Mesenchymal stem cell (in vitro differentiated cells and primary cell): ENCODE measurements around the gene OTUD5.

ENCODE experiments used
- DNase-seq: peaks from one replicate; pipeline ENCODE4 v3.0.0-alpha.2; 2013
- H2AFZ ChIP-seq: one replicate; pipeline ENCODE4 v1.6.1; 2013; ENCODE audit warnings: low read depth, mild to moderate bottlenecking, control low read depth, inconsistent platforms, low read length, moderate library complexity
- H2AK5ac ChIP-seq: 2 replicates; pipeline ENCODE4 v1.6.1; 2013; ENCODE audit warnings: low read length, moderate library complexity, mild to moderate bottlenecking, inconsistent platforms; ENCODE audit not compliant: severe bottlenecking
- H2BK120ac ChIP-seq: one replicate; pipeline ENCODE4 v1.6.1; 2013; ENCODE audit warnings: low read depth, mild to moderate bottlenecking, inconsistent platforms, low read length, moderate library complexity
- H2BK12ac ChIP-seq, 2 experiments: one replicate each; pipeline ENCODE4 v1.6.1; 2013; ENCODE audit warnings: inconsistent platforms in 2 of 2, low read length in 2 of 2, mild to moderate bottlenecking in 2 of 2, moderate library complexity in 2 of 2, control low read depth in 1 of 2
- H2BK15ac ChIP-seq: one replicate; pipeline ENCODE4 v1.6.1; 2013; ENCODE audit warnings: mild to moderate bottlenecking, low read depth, inconsistent platforms; ENCODE audit not compliant: poor library complexity, severe bottlenecking
- H2BK5ac ChIP-seq: 2 replicates; pipeline ENCODE4 v1.6.1; 2013; ENCODE audit warnings: low read depth, mild to moderate bottlenecking, low read length, control low read depth, inconsistent platforms; ENCODE audit not compliant: poor library complexity, severe bottlenecking
- H3K14ac ChIP-seq, 2 experiments: one replicate each; pipeline ENCODE4 v1.6.1; 2013; ENCODE audit warnings: inconsistent platforms in 2 of 2, low read length in 2 of 2, control low read depth in 1 of 2, mild to moderate bottlenecking in 1 of 2, moderate library complexity in 1 of 2
- H3K18ac ChIP-seq, 2 experiments: one replicate each; pipeline ENCODE4 v1.6.1; 2013; ENCODE audit warnings: inconsistent platforms in 2 of 2, low read length in 2 of 2, control low read depth in 1 of 2, low read depth in 1 of 2, mild to moderate bottlenecking in 1 of 2
- H3K23ac ChIP-seq, 2 experiments: one replicate each; pipeline ENCODE4 v1.6.1; 2013; ENCODE audit warnings: inconsistent platforms in 2 of 2, low read length in 2 of 2, mild to moderate bottlenecking in 2 of 2, moderate library complexity in 2 of 2, control low read depth in 1 of 2
- H3K27ac ChIP-seq: 2 replicates; pipeline ENCODE4 v1.5.1; 2013; ENCODE audit warnings: mild to moderate bottlenecking, moderate library complexity, low read length, control low read depth, inconsistent platforms; ENCODE audit not compliant: poor library complexity, severe bottlenecking
- H3K27me3 ChIP-seq, 2 experiments: 2 replicates each; pipeline versions ENCODE4 v1.6.1 to v1.7.0; 2013; ENCODE audit warnings: low read length in 2 of 2, mild to moderate bottlenecking in 2 of 2, moderate library complexity in 2 of 2, control low read depth in 1 of 2, inconsistent platforms in 1 of 2; ENCODE audit not compliant: control insufficient read depth in 1 of 2, insufficient read depth in 1 of 2
- H3K36me3 ChIP-seq, 2 experiments: 2 replicates each; pipeline versions ENCODE4 v1.6.1 to v1.7.0; 2013; ENCODE audit warnings: low read length in 2 of 2, control low read depth in 1 of 2, inconsistent platforms in 1 of 2, low read depth in 1 of 2, mild to moderate bottlenecking in 1 of 2; ENCODE audit not compliant: insufficient read depth in 2 of 2, control insufficient read depth in 1 of 2
- H3K4ac ChIP-seq, 2 experiments: one replicate each; pipeline ENCODE4 v1.6.1; 2013; ENCODE audit warnings: inconsistent platforms in 2 of 2, low read length in 2 of 2, mild to moderate bottlenecking in 2 of 2, moderate library complexity in 2 of 2, control low read depth in 1 of 2, low read depth in 1 of 2
- H3K4me1 ChIP-seq: 2 replicates; pipeline ENCODE4 v1.6.1; 2013; ENCODE audit warnings: low read depth, low read length, control low read depth; ENCODE audit not compliant: control insufficient read depth, insufficient read depth
- H3K4me2 ChIP-seq: 2 replicates; pipeline ENCODE4 v1.6.1; 2013; ENCODE audit warnings: low read length, mild to moderate bottlenecking, inconsistent platforms; ENCODE audit not compliant: poor library complexity, severe bottlenecking
- H3K4me3 ChIP-seq, 2 experiments: 2 replicates each; pipeline versions ENCODE4 v1.5.1 to v1.7.0; 2013; ENCODE audit warnings: low read length in 2 of 2, mild to moderate bottlenecking in 2 of 2, control low read depth in 1 of 2, low read depth in 1 of 2; ENCODE audit not compliant: insufficient read depth in 1 of 2
- H3K79me1 ChIP-seq: replicated peaks from 2 replicates; pipeline ENCODE4 v1.6.1; 2013; ENCODE audit warnings: mild to moderate bottlenecking, control low read depth, low read length, inconsistent platforms; ENCODE audit not compliant: poor library complexity, severe bottlenecking
- H3K9ac ChIP-seq: 2 replicates; pipeline ENCODE4 v1.7.0; 2013; ENCODE audit warnings: mild to moderate bottlenecking, low read length, moderate library complexity
- H3K9me3 ChIP-seq: 2 replicates; pipeline ENCODE4 v1.7.0; 2013; ENCODE audit warnings: mild to moderate bottlenecking, low read length; ENCODE audit not compliant: control insufficient read depth
- H4K8ac ChIP-seq: one replicate; pipeline ENCODE4 v1.6.1; 2013; ENCODE audit warnings: inconsistent platforms, mild to moderate bottlenecking, low read length, moderate library complexity
- H4K91ac ChIP-seq: one replicate; pipeline ENCODE4 v1.6.1; 2013; ENCODE audit warnings: mild to moderate bottlenecking, low read length, inconsistent platforms
- WGBS: methylation state at CpG from one replicate; pipeline ENCODE4 v1.1.7; 2013; ENCODE audit warnings: mixed read lengths; 5-methylcytosine and 5-hydroxymethylcytosine counted together

OTUD5 gene

DNA sequence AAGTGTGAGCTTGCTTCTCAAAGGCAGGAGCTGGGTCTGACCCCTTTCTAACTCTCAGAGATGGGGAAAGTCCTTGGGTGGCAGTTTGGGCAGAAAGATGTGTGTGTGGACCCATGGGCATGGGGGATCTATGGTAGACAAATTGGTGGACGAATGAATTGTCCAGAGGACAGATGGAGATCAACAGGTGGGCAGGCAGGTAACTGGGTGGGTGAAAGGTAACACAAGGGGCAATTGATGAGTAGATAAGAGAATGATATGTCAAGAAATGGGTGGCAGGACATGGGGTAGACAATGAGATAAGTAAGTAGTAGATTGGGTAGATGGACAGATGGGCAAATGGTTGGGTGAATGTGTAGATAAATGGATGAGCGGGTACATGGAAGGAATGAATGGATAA, 17.2 kb upstream of the OTUD5 start:
- Histone ChIP-seq H3K4me1 (peaks cover 3% of the 10 kb centered on the region), H2BK5ac (no peak overlapping the region), H2AK5ac (no peak overlapping the region), H3K27me3 (peaks cover 0 to 5% of the 10 kb centered on the region in 2 experiments), H3K9me3 (no peaks in the 10 kb centered on the region), H3K4me2 (no peak overlapping the region), H2BK15ac (no peak overlapping the region), H3K79me1 (no peaks in the 10 kb centered on the region), H3K9ac (no peak overlapping the region), H2AFZ (no peak overlapping the region), H3K23ac (no peak overlapping the region), H2BK12ac (no peak overlapping the region), H3K36me3 (peaks cover 31 to 35% of the 10 kb centered on the region in 2 experiments), H4K91ac (no peak overlapping the region), H3K4ac (no peak overlapping the region), H3K4me3 (no peak overlapping the region), H2BK120ac (no peak overlapping the region), H3K27ac (no peak overlapping the region), H4K8ac (no peak overlapping the region), H3K14ac (no peak overlapping the region), H3K18ac (no peak overlapping the region)
- no peak for DNase-seq
- WGBS = 89% methylated on average over 2 of the region's 2 CpGs

DNA sequence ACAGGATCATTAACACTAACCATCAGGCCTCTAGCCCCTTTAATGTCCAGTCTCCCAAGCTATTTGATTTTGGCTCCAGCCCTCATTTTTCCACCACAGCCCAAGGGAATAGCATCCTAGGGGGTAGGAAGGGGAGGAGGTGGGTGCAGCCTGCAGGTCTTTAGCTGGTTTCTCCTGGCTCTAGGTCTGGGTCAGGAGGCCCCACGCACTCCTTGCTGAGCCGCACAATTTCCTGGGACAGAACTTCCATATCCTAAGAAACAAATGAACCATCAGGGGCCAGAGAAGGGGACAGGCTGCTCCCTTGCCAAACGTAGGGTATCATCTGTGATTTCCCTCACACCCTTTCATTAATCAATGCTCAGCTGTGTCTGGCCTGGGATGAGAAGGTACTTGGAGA, 16.6 kb upstream of the OTUD5 start:
- H3K4me2 ChIP-seq = no peak overlapping the region
- no peak overlapping the region for H2BK15ac ChIP-seq
- peaks cover 0 to 5% of the 10 kb centered on the region in 2 experiments for H3K27me3 ChIP-seq
- no peak overlapping the region for H3K4me3 ChIP-seq
- H4K8ac ChIP-seq = no peak overlapping the region
- no peaks in the 10 kb centered on the region for H3K9me3 ChIP-seq
- no peak overlapping the region for H2AK5ac ChIP-seq
- no peak overlapping the region for H3K9ac ChIP-seq
- no peak for DNase-seq
- WGBS = no CpG with 5 or more reads among the region's 3 CpGs
- H3K36me3 ChIP-seq = peaks cover 31 to 40% of the 10 kb centered on the region in 2 experiments
- no peak overlapping the region for H3K14ac ChIP-seq
- H2BK5ac ChIP-seq = no peak overlapping the region
- no peak overlapping the region for H3K18ac ChIP-seq
- H3K27ac ChIP-seq = no peak overlapping the region
- H2BK120ac ChIP-seq = no peak overlapping the region
- H3K79me1 ChIP-seq = no peaks in the 10 kb centered on the region
- H2AFZ ChIP-seq = no peak overlapping the region
- no peak overlapping the region for H4K91ac ChIP-seq
- peaks cover 3% of the 10 kb centered on the region for H3K4me1 ChIP-seq
- no peak overlapping the region for H3K4ac ChIP-seq
- no peak overlapping the region for H2BK12ac ChIP-seq
- no peak overlapping the region for H3K23ac ChIP-seq

DNA sequence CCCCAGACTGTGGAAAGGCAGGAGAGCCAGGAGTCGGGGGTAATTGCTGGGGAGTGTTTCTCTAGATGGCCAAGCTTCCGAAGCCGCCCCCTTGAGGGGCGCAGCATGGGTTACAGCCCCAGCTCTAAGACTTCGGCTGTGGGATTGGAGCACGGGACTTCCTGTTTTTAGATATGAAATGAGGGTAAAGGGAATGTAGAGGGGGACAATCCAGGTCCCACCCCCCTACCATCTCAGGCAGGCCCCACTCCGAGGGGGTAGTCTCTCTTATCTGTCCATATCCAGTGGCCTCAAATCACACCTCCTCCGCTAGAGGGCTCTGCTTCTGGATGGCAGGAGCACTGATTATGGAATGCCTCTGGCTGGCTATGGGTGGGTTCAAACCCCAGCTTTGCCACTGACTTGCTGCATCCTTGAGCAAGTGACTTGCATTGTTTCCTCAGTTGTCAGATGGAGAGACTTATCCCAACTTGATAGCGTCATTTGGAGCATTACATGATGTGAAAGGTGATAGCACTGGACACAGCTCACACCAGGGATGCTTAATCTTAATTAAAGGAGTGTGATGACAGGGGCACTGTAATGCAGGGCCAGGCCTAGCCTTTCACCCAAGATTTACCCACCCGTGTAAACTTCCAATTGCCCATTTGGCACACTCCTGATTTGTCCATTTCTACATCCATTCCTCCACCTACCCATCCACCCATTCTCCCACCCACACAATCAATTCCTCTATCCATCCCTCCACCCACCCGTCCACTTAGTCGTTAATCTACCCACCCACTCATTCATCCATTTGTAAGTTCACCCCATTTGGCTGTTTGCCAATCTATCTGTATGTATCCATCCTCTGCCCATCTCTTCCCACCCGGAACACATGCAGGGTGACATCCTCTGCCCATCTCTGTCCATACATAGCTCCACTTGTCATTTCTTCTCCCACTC, 15.1 kb upstream of the OTUD5 start:
- Histone ChIP-seq H3K36me3 (peaks cover 21 to 32% of the 10 kb centered on the region in 2 experiments), H2BK5ac (no peak overlapping the region), H4K91ac (no peak overlapping the region), H3K4me3 (peak overlapping the region; percentile 52 to 76), H3K9ac (peak overlapping the region; percentile 84), H3K4me1 (peaks cover 3% of the 10 kb centered on the region), H2BK12ac (no peak overlapping the region), H3K27ac (peak overlapping the region; percentile 3), H3K27me3 (no peaks in the 10 kb centered on the region), H3K9me3 (no peaks in the 10 kb centered on the region), H3K79me1 (no peaks in the 10 kb centered on the region), H4K8ac (peak overlapping the region; percentile 4), H2BK15ac (no peak overlapping the region), H3K18ac (peak overlapping the region in 1 of 2 experiments; percentile 60), H2AK5ac (no peak overlapping the region), H2BK120ac (no peak overlapping the region), H3K4ac (peak overlapping the region in 1 of 2 experiments; percentile 41), H3K4me2 (peak overlapping the region; percentile 62), H2AFZ (no peak overlapping the region), H3K14ac (no peak overlapping the region), H3K23ac (no peak overlapping the region)
- 49% methylated on average over 8 of the region's 13 CpGs for WGBS
- peak; percentile 58 for DNase-seq
